OCI-LY3 (cell line): ENCODE results near the gene CRADD.

Experiments
- H2AFZ ChIP-seq: fragments of 200-600, 300-600 bp; shearing (Covaris generic); 2 replicates; pipeline ENCODE4 v1.6.0; 2014; ENCODE audit warnings: antibody characterized with exemption, low read depth, low read length
- H3K27ac ChIP-seq: fragments of 200-600, 300-600 bp; sonication (generic); 2 replicates; pipeline ENCODE4 v1.5.1; 2014; ENCODE audit warnings: mild to moderate bottlenecking, low read length, moderate library complexity, mixed read lengths
- H3K27me3 ChIP-seq: fragments of 200-600, 300-600 bp; sonication (generic); 2 replicates; pipeline ENCODE4 v1.6.1; 2014; ENCODE audit warnings: low read depth, low read length, mixed read lengths
- H3K36me3 ChIP-seq: fragments of 200-600, 300-600 bp; sonication (generic); replicated peaks from 2 replicates; pipeline ENCODE3; 2014; ENCODE audit warnings: low read depth, low read length, mixed read lengths
- H3K4me1 ChIP-seq: fragments of 300-600, 200-600 bp; sonication (generic); 2 replicates; pipeline ENCODE4 v1.6.1; 2014; ENCODE audit warnings: low read length, mixed read lengths
- H3K4me2 ChIP-seq: fragments of 200-600, 300-600 bp; sonication (generic); 2 replicates; pipeline ENCODE4 v1.6.1; 2014; ENCODE audit warnings: low read length, mixed read lengths
- H3K4me3 ChIP-seq: fragments of 300-600, 200-600 bp; sonication (generic); 2 replicates; pipeline ENCODE4 v1.5.1; 2014; ENCODE audit warnings: antibody characterized with exemption, mild to moderate bottlenecking, low read length, moderate library complexity
- H3K79me2 ChIP-seq: fragments of 300-600, 200-600 bp; shearing (Covaris generic); 2 replicates; pipeline ENCODE4 v1.6.1; 2014; ENCODE audit warnings: mild to moderate bottlenecking, low read length, mixed read lengths
- H3K9ac ChIP-seq: fragments of 300-600, 200-600 bp; shearing (Covaris generic); 2 replicates; pipeline ENCODE4 v1.6.0; 2014; ENCODE audit warnings: mild to moderate bottlenecking, low read length, moderate library complexity
- H3K9me3 ChIP-seq: fragments of 200-600, 300-600 bp; shearing (Covaris generic); 2 replicates; pipeline ENCODE4 v1.6.1; 2014; ENCODE audit warnings: low read length, mixed read lengths; ENCODE audit not compliant: insufficient read depth
- H4K20me1 ChIP-seq: fragments of 200-600, 300-600 bp; sonication (generic); 2 replicates; pipeline ENCODE4 v1.6.1; 2016; ENCODE audit warnings: low read length, mixed read lengths; ENCODE audit not compliant: insufficient read depth
- CTCF ChIP-seq: fragments of 200-600, 300-600 bp; sonication (generic); IDR thresholded peaks from 2 replicates; pipeline ENCODE4 v1.5.1; 2014; ENCODE audit warnings: antibody characterized with exemption, low read length, low read depth
- EZH2phosphoT487 ChIP-seq: fragments of 200-600 bp; shearing (Covaris generic); IDR thresholded peaks from 2 replicates; pipeline ENCODE4 v1.6.1; 2018; ENCODE audit warnings: antibody characterized with exemption, mixed run types, low read depth

Gene CRADD

GRCh38 chr12:93833946-93834345, 156.8 kb downstream of the CRADD start:
- Histone ChIP-seq H3K4me3 (no peak overlapping the region), H3K9me3 (no peaks in the 10 kb centered on the region), H3K4me1 (peaks cover 5% of the 10 kb centered on the region), H3K9ac (no peak overlapping the region), H4K20me1 (no peaks in the 10 kb centered on the region), H3K79me2 (no peaks in the 10 kb centered on the region), H3K4me2 (no peak overlapping the region), H3K36me3 (no peaks in the 10 kb centered on the region), H3K27me3 (no peaks in the 10 kb centered on the region), H2AFZ (no peak overlapping the region), H3K27ac (no peak overlapping the region)
- TF ChIP-seq CTCF (no peak), EZH2phosphoT487 (no peak)

DNA sequence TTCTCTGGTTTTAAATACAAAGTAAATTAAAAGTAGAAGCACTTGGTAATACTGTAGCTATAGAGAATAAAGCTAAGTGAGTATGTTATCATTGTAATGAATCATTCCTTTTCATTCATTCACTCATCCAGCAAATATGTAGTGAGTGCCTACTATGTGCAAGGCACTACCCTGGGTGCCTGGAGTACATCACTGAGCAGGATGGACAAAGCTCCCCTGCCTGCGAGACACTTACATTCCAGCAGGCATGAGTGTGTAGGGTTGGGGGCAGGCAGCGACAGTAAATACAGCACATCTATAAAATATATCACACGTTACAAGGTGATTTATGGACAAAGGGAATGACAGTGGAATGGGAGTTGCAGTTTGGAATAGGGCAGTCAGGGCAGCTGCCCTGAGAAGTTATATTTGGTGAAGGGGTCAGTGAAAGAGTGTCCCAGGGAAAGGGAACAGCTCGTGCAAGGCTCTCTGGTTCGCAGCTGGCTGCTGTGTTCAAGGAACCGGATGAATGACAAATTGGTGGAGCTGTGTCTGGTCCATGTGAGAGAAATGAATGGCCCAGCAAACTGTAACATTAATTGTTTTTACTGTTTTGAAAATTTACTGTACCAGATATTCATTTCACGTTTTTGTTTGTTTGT, 159.6 kb downstream of the CRADD start:
- H3K4me2 ChIP-seq = no peak overlapping the region
- H4K20me1 ChIP-seq = no peaks in the 10 kb centered on the region
- TF ChIP-seq EZH2phosphoT487 (no peak), CTCF (no peak)
- no peaks in the 10 kb centered on the region for H3K27me3 ChIP-seq
- H3K4me3 ChIP-seq = no peak overlapping the region
- peaks cover 5% of the 10 kb centered on the region for H3K4me1 ChIP-seq
- H3K27ac ChIP-seq = no peak overlapping the region
- H3K79me2 ChIP-seq = no peaks in the 10 kb centered on the region
- H3K9ac ChIP-seq = no peak overlapping the region
- no peak overlapping the region for H2AFZ ChIP-seq
- no peaks in the 10 kb centered on the region for H3K9me3 ChIP-seq
- no peaks in the 10 kb centered on the region for H3K36me3 ChIP-seq

- no peaks in the 10 kb centered on the region for H3K27me3 ChIP-seq
- H2AFZ ChIP-seq = no peak overlapping the region
- no peaks in the 10 kb centered on the region for H3K36me3 ChIP-seq
- H3K9me3 ChIP-seq = no peaks in the 10 kb centered on the region
- H3K4me1 ChIP-seq = no peaks in the 10 kb centered on the region
- H3K4me3 ChIP-seq = no peak overlapping the region
- H3K9ac ChIP-seq = no peak overlapping the region
- TF ChIP-seq CTCF = no peak
- TF ChIP-seq EZH2phosphoT487 = no peak
- no peak overlapping the region for H3K27ac ChIP-seq
- H3K4me2 ChIP-seq = no peak overlapping the region
- no peaks in the 10 kb centered on the region for H3K79me2 ChIP-seq
- no peaks in the 10 kb centered on the region for H4K20me1 ChIP-seq
Observed at GRCh38 chr12:93838193-93838592, 161.0 kb downstream of the CRADD start.

- Histone ChIP-seq H2AFZ (no peak overlapping the region), H3K27ac (no peak overlapping the region), H3K27me3 (no peaks in the 10 kb centered on the region), H3K36me3 (no peaks in the 10 kb centered on the region), H4K20me1 (no peaks in the 10 kb centered on the region), H3K4me1 (no peaks in the 10 kb centered on the region), H3K9ac (no peak overlapping the region), H3K4me2 (no peak overlapping the region), H3K9me3 (no peaks in the 10 kb centered on the region), H3K4me3 (no peak overlapping the region), H3K79me2 (no peaks in the 10 kb centered on the region)
- no peak for TF ChIP-seq CTCF
- TF ChIP-seq EZH2phosphoT487 = no peak
Observed at GRCh38 chr12:93839064-93839463, 161.9 kb downstream of the CRADD start.
